Measurements from ENCODE around the gene GATC. TPM values are rescaled to one million over a fixed set of nuclear protein-coding genes. Genes with fewer than 3 reads are reported as not detected.

Gene GATC
- total RNA-seq, 1 donor from 2014 or later, result 18.8 TPM

GRCh38 chr12:120468325-120468820, 22.1 kb downstream of the GATC start:
- TF ChIP-seq CTCF (IDR thresholded peaks at IDR 0.05), result no peak
- Mint-ChIP-seq H3K27me3 (ENCODE audit: low read depth) (no peaks in the 10 kb centered on the region), H3K36me3 (ENCODE audit: low read depth) (peaks cover 10% of the 10 kb centered on the region), H3K9me3 (ENCODE audit: low read depth) (no peaks in the 10 kb centered on the region), H3K4me3 (ENCODE audit: unreplicated experiment) (peak overlapping the region; percentile 94), H3K27ac (ENCODE audit: unreplicated experiment) (peak overlapping the region; percentile 97), H3K4me1 (ENCODE audit: low read depth) (peaks cover 39% of the 10 kb centered on the region)
- no peak for DNase-seq (ENCODE audit: low spot score)

DNA sequence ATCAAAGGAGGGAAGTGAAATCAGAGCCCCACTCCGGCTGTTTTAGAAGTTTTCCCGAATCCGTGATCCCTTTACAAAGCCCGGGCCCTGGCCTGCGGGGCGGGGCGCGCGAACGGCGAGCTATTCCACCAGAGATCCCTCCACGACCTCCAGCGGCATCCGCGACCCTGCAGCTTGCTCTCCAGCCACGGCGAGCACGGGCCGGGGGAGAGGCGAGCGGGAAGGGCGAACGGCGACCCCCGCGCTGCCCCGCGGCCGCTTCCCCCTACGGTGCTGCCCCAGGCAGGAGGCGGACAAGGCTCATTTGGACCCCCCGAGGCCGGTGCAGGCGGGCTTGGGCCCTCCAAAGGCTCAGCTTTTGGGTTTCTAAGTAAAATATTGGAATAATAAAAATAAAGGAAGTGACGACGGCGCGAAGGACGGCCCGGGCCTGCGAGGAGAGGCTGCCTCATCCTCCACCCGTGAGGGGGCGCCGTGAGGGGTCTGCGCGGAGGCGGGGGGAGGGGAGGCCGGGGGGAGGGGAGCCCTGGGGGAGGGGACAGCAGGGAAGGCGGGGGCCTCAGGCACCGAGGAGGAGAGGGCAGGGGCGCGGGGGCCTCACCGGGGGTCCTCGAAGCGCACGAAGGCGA, 22.7 kb downstream of the GATC start:
- Mint-ChIP-seq H3K36me3 (ENCODE audit: low read depth) (peaks cover 8% of the 10 kb centered on the region), H3K9me3 (ENCODE audit: low read depth) (no peaks in the 10 kb centered on the region), H3K4me1 (ENCODE audit: low read depth) (peaks cover 43% of the 10 kb centered on the region), H3K27ac (ENCODE audit: unreplicated experiment) (peak overlapping the region; percentile 97), H3K27me3 (ENCODE audit: low read depth) (no peaks in the 10 kb centered on the region), H3K4me3 (ENCODE audit: unreplicated experiment) (peak overlapping the region; percentile 94)
- no peak for TF ChIP-seq CTCF (IDR thresholded peaks at IDR 0.05)
- no peak for DNase-seq (ENCODE audit: low spot score)

DNA sequence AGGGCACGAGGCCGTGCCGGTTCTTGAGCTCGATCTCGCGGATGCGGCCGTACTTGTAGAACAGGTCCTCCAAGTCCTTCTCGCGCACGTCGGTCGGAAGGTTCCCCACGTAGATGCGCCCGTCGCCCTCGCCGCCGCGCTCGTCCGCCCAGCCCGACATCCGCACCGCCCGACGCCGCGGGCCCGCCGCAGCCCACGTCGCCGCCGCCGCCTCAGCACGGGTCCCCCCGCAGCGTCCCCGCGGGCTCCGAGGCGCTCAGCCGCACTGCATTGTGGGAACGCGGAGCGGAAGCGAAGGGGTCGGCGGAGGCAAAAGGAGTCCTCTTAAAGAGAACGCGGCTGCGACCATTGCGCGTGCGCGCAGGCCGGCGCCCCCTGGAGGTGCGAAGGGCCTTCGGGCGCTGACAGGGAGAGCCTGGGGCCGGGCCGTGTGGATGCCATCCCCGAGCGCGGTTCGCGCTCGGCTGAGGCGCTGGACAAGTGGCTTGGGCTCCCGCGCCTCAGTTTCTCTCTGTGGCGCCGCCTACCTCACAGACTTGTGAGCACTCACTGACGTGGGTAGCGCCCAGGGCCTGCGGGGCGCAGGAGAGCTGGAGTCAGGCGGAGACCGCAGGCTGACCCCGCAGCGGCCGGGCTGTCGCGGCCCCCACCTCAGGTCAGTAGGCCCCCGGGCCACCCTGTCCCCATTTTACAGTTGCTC, 23.4 kb downstream of the GATC start, which contains the start of gene SRSF9:
TSS of gene SRSF9 (minus strand) at position 299 of the 700 bp plus-strand sequence. CDS start at position 160, 139 bp downstream.
- H3K4me1 Mint-ChIP-seq (ENCODE audit: low read depth), result peaks cover 49% of the 10 kb centered on the region
- peak; percentile 90 for TF ChIP-seq CTCF (IDR thresholded peaks at IDR 0.05)
- H3K27me3 Mint-ChIP-seq (ENCODE audit: low read depth), result no peaks in the 10 kb centered on the region
- H3K4me3 Mint-ChIP-seq (ENCODE audit: unreplicated experiment), result peak within 1 kb of the TSS; percentile 94
- H3K9me3 Mint-ChIP-seq (ENCODE audit: low read depth), result no peaks in the 10 kb centered on the region
- H3K36me3 Mint-ChIP-seq (ENCODE audit: low read depth), result peaks cover 3% of the 10 kb centered on the region
- peak; percentile 99 for DNase-seq (ENCODE audit: low spot score)
- peak within 1 kb of the TSS; percentile 97 for H3K27ac Mint-ChIP-seq (ENCODE audit: unreplicated experiment)

DNA sequence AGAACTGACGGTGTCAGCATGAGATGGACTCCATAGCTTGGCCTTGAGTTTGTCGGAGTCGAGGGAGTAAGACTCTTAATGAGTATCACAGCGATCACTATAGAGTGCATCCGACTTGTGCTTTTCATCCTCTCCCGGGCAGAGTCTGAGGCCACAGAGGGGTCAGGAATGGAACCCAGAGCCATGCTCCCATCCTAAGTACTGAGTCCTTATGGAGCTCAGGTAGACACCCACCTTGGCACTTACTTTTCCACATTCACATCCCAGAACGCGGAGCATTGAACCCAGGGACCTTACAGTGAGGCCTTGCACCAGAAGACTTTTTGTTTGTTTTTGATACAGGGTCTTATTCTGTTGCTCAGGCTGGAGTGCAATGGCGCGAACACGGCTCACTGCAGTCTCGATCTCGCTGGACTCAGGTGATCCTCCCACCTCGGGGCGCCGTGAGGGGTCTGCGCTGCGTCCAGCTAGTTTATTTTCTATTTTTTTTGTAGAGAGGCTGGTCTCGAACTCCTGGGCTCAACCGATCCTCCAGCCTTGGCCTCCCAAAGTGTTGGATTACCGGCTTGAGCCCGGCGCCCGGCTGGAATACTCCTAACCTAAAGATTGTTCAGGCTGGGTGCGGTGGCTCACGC, 24.0 kb downstream of the GATC start:
- no peak for TF ChIP-seq CTCF (IDR thresholded peaks at IDR 0.05)
- Mint-ChIP-seq H3K4me3 (ENCODE audit: unreplicated experiment) (peak overlapping the region; percentile 94), H3K27ac (ENCODE audit: unreplicated experiment) (peak overlapping the region; percentile 87), H3K4me1 (ENCODE audit: low read depth) (peaks cover 56% of the 10 kb centered on the region), H3K9me3 (ENCODE audit: low read depth) (no peaks in the 10 kb centered on the region), H3K27me3 (ENCODE audit: low read depth) (no peaks in the 10 kb centered on the region), H3K36me3 (ENCODE audit: low read depth) (peaks cover under 1% of the 10 kb centered on the region)
- no peak for DNase-seq (ENCODE audit: low spot score)

DNA sequence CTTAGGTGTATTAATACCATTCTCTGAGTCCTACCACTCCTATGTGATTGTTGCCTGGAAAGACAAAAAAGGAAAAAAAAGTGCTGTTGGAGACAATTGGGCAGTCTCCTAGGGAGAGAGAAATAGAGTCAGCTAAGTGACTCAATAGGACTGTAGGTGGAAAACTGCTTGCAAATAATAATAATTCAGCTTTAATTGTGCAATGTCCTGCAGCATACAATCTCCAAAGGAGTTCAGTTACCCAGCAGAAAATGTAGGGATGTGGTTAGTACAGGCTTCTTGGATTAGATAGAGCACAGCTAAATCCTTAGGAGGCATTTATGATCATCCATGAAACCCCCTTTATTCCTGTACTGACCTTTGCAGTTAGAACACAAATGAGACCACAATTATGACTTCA, 26.3 kb downstream of the GATC start:
- DNase-seq (ENCODE audit: low spot score), result no peak
- no peak for TF ChIP-seq CTCF (IDR thresholded peaks at IDR 0.05)
- H3K36me3 Mint-ChIP-seq (ENCODE audit: low read depth), result no peaks in the 10 kb centered on the region
- peaks cover 51% of the 10 kb centered on the region for H3K4me1 Mint-ChIP-seq (ENCODE audit: low read depth)
- H3K27ac Mint-ChIP-seq (ENCODE audit: unreplicated experiment), result no peak overlapping the region
- H3K9me3 Mint-ChIP-seq (ENCODE audit: low read depth), result no peaks in the 10 kb centered on the region
- no peaks in the 10 kb centered on the region for H3K27me3 Mint-ChIP-seq (ENCODE audit: low read depth)
- H3K4me3 Mint-ChIP-seq (ENCODE audit: unreplicated experiment), result no peak overlapping the region

Measured in chondrocyte (in vitro differentiated cells).